ENCODE results near the gene CHRND. TPM values are rescaled to one million over a fixed set of nuclear protein-coding genes. Genes with fewer than 3 reads are reported as not detected.

The CHRND gene
- total and polyA plus RNA-seq, 2 donors (not counting 1 experiment from before 2014, with no cell fraction given): not detected

GRCh38 chr2:232501331-232501771, 24.6 kb upstream of the CHRND start:
- Mint-ChIP-seq H3K4me3 (no peak overlapping the region), H3K27me3 (peaks cover 39% of the 10 kb centered on the region), H3K27ac (no peak overlapping the region), H3K9me3 (ENCODE audit: insufficient read depth) (no peaks in the 10 kb centered on the region), H3K4me1 (peaks cover 14% of the 10 kb centered on the region)
- 87% methylated on average over 7 of the region's 9 CpGs for WGBS (ENCODE audit: insufficient coverage)
- H3K27ac ChIP-seq (ENCODE audit: low read length in 2 of 2): no peak overlapping the region
- H3K4me1 ChIP-seq (ENCODE audit: control insufficient read depth in 2 of 2, insufficient read depth in 2 of 2, low read length in 2 of 2): peaks cover 3 to 11% of the 10 kb centered on the region in 2 donors
- H3K4me2 ChIP-seq (replicated peaks; ENCODE audit: low read depth, low read length, poor library complexity, severe bottlenecking): no peak overlapping the region
- H3K79me2 ChIP-seq (ENCODE audit: control insufficient read depth, insufficient read depth, low read length): no peaks in the 10 kb centered on the region
- H3K9me3 ChIP-seq (ENCODE audit: control extremely low read depth in 1 of 3, control insufficient read depth in 2 of 3, insufficient read depth in 1 of 3, low read length in 2 of 3): no peaks in the 10 kb centered on the region
- no peak for DNase-seq
- TF ChIP-seq, protein P1, sequence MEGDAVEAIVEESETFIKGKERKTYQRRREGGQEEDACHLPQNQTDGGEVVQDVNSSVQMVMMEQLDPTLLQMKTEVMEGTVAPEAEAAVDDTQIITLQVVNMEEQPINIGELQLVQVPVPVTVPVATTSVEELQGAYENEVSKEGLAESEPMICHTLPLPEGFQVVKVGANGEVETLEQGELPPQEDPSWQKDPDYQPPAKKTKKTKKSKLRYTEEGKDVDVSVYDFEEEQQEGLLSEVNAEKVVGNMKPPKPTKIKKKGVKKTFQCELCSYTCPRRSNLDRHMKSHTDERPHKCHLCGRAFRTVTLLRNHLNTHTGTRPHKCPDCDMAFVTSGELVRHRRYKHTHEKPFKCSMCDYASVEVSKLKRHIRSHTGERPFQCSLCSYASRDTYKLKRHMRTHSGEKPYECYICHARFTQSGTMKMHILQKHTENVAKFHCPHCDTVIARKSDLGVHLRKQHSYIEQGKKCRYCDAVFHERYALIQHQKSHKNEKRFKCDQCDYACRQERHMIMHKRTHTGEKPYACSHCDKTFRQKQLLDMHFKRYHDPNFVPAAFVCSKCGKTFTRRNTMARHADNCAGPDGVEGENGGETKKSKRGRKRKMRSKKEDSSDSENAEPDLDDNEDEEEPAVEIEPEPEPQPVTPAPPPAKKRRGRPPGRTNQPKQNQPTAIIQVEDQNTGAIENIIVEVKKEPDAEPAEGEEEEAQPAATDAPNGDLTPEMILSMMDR (IDR thresholded peaks at IDR 0.05): no peak
- ChIA-PET CTCF (no interaction called here), POLR2A (no interaction called here)
- no peak overlapping the region for H2AFZ ChIP-seq (ENCODE audit: insufficient read depth, low read depth, low read length, poor library complexity, severe bottlenecking)
- no peak for ATAC-seq (ENCODE audit: low read depth)
- H3K4me3 ChIP-seq (ENCODE audit: control extremely low read depth in 1 of 5, extremely low read depth in 1 of 5, insufficient read depth in 1 of 5, low read depth in 2 of 5, low read length in 4 of 5): no peak overlapping the region
- H3K9ac ChIP-seq (ENCODE audit: low read length): no peak overlapping the region
- no peaks in the 10 kb centered on the region for H3K36me3 ChIP-seq (replicated peaks in 1 of 2; ENCODE audit: control extremely low read depth in 1 of 2, control insufficient read depth in 1 of 2, extremely low read depth in 1 of 2, insufficient read depth in 2 of 2, low read length in 1 of 2)
- no peaks in the 10 kb centered on the region for H4K20me1 ChIP-seq (ENCODE audit: control insufficient read depth, insufficient read depth, low read length, poor library complexity, severe bottlenecking)
- intact Hi-C loops (cut with micrococcal nuclease): no loop called here
- peaks cover 0 to 44% (median 7%) of the 10 kb centered on the region in 4 experiments for H3K27me3 ChIP-seq (replicated peaks in 1 of 4; ENCODE audit: control extremely low read depth in 1 of 4, control insufficient read depth in 3 of 4, insufficient read depth in 4 of 4, low read length in 3 of 4)

- Histone ChIP-seq H3K4me1 (ENCODE audit: control insufficient read depth in 2 of 2, insufficient read depth in 2 of 2, low read length in 2 of 2) (peaks cover 3 to 11% of the 10 kb centered on the region in 2 donors), H3K27me3 (replicated peaks in 1 of 4; ENCODE audit: control extremely low read depth in 1 of 4, control insufficient read depth in 3 of 4, insufficient read depth in 4 of 4, low read length in 3 of 4) (peaks cover 0 to 46% (median 7%) of the 10 kb centered on the region in 4 experiments), H3K4me3 (ENCODE audit: control extremely low read depth in 1 of 5, extremely low read depth in 1 of 5, insufficient read depth in 1 of 5, low read depth in 2 of 5, low read length in 4 of 5) (no peak overlapping the region), H3K79me2 (ENCODE audit: control insufficient read depth, insufficient read depth, low read length) (no peaks in the 10 kb centered on the region), H4K20me1 (ENCODE audit: control insufficient read depth, insufficient read depth, low read length, poor library complexity, severe bottlenecking) (no peaks in the 10 kb centered on the region), H3K9ac (ENCODE audit: low read length) (no peak overlapping the region), H3K9me3 (ENCODE audit: control extremely low read depth in 1 of 3, control insufficient read depth in 2 of 3, insufficient read depth in 1 of 3, low read length in 2 of 3) (no peaks in the 10 kb centered on the region), H3K27ac (ENCODE audit: low read length in 2 of 2) (no peak overlapping the region), H3K4me2 (replicated peaks; ENCODE audit: low read depth, low read length, poor library complexity, severe bottlenecking) (no peak overlapping the region), H3K36me3 (replicated peaks in 1 of 2; ENCODE audit: control extremely low read depth in 1 of 2, control insufficient read depth in 1 of 2, extremely low read depth in 1 of 2, insufficient read depth in 2 of 2, low read length in 1 of 2) (no peaks in the 10 kb centered on the region), H2AFZ (ENCODE audit: insufficient read depth, low read depth, low read length, poor library complexity, severe bottlenecking) (no peak overlapping the region)
- DNase-seq (no peak), ATAC-seq (ENCODE audit: low read depth) (no peak)
- H3K27me3 Mint-ChIP-seq: peaks cover 39% of the 10 kb centered on the region
- H3K4me3 Mint-ChIP-seq: no peak overlapping the region
- intact Hi-C loops (cut with micrococcal nuclease): no loop called here
- no peak for TF ChIP-seq EZH2 (IDR thresholded peaks at IDR 0.05; ENCODE audit: borderline replicate concordance, insufficient read depth, low read depth, low read length, poor library complexity, severe bottlenecking)
- H3K27ac Mint-ChIP-seq: no peak overlapping the region
- H3K9me3 Mint-ChIP-seq (ENCODE audit: insufficient read depth): no peaks in the 10 kb centered on the region
- H3K4me1 Mint-ChIP-seq: peaks cover 14% of the 10 kb centered on the region
- CTCF ChIA-PET: interaction anchor here (0.7 kb wide), 1 partner anchor 1992 kb away, joined by 3 read pairs; no protein-coding TSS in a partner anchor
- WGBS (ENCODE audit: insufficient coverage): 53% methylated on average over 4 of the region's 10 CpGs
- POLR2A ChIA-PET: no interaction called here
Observed at GRCh38 chr2:232501794-232502390, 24.1 kb upstream of the CHRND start.
